NCI-H460 (cell line): ENCODE results near the gene PCSK2. TPM values are rescaled to one million over a fixed set of nuclear protein-coding genes. Genes with fewer than 3 reads are reported as not detected.

Source experiments
- DNase-seq: peaks from one replicate; pipeline ENCODE4 v3.0.0-alpha.2; 2016; ENCODE audit warnings: low read depth; ENCODE audit errors: extremely low read depth
- small RNA-seq, 2 experiments: library from RNA; depleted of rRNA; stranded (forward); fragments of <200 nt; gene quantifications; one replicate each; pipeline ENCODE3, GENCODE V24; 2014
- total RNA-seq: library from RNA; depleted of rRNA; stranded (reverse); fragments of >200 nt; shearing (Covaris generic); gene quantifications from 2 replicates; pipeline ENCODE4 v1.2.3, GENCODE V29; 2014

PCSK2 gene
- total RNA-seq, 1 experiment from 2014 or later: 0.77 TPM

DNA sequence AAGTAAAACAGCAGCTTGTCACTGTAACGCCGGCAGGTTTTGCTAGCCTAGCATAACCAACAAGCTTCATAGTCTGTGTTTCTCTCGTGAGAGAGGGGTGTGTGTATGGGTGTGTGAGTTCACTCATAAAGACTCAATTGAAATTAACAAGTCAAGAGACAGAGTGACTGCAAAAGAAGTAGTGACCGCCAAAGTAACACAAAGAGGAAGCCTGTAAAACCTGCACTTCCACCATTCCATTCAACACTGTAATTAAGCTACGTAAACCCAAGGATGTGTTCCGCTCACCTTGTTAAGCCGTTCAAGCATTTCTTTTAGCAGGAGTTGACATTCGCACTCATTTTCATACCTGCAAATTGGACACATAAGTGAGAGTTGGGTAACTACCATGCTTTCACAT is 297.7 kb downstream of the PCSK2 start:
- DNase-seq: no peak

DNA sequence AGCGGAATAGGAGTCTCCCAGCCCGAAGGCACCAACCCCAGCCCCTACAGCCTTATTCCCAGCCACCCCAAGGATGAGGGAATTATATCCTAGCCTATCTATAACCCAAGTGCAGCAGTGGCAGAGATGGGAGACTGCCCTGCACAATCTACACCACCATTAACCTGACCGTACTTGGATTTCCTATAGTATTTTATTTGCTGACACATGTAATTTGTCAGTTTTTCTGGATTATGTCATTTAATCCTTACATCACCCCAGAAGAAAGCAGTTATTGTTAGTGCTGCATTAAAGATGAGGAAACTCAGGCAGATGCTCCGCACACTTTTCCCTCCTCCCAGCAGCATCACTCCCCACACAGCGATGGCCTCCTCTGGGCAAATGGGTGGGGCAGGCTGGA is 298.3 kb downstream of the PCSK2 start:
- DNase-seq: no peak

DNA sequence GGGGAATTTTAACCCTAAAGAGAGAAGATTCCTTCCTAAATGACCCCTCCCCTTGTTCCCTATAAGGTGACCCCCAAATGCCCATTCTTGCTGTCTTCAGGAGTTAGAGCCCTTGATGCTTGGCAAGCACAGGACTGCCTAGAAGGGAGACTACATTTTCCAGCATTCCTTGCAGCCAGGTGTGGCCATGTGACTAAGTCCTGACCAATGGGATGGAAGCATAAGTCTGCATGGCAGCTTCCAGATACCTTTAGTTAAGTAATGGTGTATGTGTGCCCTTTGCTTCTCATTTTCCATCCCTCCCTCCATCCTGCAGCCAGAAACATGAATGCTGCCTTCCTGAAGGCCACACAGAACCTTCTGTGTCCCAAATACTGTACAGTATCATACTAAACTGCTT is 298.8 kb downstream of the PCSK2 start:
- no peak for DNase-seq

DNA sequence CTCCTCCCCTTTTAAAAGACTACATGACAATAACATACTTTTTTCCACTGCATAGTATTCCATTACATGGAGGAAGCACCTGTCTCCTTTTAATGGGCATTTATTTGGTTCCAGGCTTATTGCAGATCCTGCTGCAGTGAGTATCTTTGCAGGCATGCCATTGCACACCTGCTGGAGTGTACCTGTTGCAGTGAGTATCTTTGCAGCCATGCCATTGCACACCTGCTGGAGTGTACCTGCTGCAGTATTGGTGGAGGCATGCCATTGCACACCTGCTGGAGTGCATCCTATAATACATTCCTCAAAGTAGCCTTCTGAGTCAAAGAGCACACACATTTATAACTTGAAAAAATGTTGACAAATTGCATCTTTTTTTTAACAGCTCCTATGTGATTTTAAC is 302.7 kb downstream of the PCSK2 start:
- DNase-seq: no peak

DNA sequence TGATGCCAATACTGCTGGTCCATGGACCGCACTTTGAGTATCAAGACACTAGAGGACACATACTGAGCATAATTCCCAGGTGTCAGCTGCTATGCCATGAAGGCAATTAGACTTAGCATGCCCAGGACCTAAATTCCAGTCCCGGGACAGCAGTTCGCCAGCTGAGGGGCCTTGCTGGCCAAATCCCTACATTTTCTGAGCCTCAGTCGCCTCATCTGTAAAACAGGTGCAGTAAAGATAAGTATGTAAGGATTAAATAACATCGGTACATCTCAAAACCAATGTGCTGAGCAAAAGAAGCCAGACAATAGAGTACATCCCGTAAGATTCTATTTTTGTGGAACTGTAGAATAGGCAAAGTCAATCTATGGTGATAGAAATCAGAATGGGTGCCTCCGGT is 303.3 kb downstream of the PCSK2 start:
- no peak for DNase-seq

DNA sequence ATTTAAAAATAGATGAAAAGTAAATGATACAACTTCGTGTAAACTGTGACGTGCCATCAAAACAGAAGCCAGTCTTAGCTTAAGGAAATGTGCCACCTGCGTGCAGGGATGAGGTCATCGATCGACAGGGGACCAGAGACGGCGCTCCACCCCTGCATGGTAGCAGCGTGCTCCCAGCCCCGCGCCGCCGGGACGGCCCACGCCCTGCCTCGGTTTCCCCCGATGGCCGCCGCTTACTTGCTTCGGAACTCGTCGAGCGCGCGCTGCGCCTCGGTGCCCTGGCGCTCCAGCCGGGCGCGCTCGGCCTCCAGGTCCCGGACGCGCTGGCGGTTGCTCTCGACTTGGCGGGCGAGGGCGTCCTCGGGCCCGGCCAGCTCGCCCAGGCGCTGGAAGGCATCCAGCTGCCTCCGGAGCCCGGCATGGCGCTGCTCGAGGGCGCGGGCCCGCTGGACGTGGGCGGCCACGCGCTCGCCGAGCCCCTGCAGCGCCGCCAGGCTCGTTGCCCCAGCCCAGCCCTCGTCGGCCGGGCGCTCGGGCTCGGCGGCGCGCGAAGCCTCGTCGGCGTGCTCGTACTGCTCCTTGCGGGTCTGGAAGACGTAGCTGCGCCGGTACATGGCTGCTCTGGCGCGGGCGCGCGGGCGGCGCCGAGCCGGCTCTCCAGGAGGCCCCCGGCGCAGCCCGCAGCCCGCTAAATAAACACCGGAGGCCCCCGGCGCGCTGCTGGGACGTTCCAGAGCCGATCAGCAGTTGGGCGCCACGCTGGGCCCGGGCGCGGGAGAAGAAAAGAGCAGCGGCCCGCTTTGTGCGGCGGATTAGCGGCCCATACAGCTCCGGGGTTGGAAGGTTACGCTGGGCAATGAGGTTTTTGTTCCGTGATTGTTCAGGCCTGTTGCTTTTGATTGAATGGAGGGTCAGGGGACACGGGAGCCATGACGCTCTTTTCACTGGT is 304.1 kb downstream of the PCSK2 start, which contains the start of gene BFSP1:
TSS of gene BFSP1 (minus strand) at position 664 of the 949 bp plus-strand sequence. CDS start at position 614, 50 bp downstream.
- DNase-seq: peak; percentile 51

DNA sequence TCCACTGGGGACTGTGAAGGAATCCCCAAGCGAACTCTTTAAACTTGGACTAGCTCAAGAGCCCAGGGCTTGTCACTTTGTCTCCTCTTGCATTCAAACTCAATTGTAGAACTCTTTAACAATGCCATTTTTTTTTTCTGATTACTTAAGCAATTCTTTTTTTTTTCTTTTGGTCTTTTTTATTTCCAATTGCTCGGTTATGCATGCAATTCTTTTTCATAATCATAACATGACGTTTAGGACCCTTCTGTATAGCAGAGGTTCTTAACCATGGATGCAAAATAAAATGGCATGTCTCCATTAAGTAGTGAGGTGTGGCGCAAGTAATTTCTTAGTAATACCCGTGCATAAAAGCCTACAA is 304.8 kb downstream of the PCSK2 start:
- DNase-seq: no peak

DNA sequence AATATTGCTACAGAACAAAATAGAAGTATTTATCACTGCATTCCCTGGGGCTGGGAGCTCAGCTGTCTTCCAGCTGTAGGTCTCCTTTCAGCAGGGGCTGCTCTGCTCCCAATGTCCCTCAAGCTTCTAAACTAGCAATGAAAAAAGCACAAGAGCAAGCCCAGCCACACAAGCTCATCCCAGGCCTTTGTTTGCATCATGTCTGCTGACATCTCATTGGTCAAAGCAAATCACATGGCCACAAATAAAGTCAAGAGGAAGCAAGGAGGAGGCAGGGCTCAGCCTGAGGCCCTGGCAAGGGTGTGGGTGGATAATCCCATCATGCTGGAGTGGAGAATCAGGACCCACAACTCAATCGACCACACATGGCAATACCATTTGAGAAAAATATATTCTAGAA is 306.6 kb downstream of the PCSK2 start:
- DNase-seq: peak; percentile 47

DNA sequence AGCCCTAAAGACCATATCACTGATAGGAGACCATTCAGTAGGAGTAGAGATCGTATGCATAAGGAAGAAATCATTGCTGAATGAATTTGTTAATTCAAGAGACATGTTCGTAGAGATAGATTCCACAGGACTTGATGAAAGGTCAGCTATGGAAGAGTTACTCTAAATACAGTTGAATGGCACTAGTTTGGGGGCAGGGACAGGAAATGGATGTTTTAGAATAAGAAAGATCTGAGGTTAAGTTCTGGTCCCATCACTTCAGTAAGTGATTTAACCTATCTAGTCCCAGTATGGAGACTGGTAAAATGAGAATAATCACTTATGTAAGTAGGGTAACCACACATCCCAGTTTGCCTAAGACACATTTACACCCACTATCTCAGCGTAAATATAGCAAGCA is 307.2 kb downstream of the PCSK2 start:
- no peak for DNase-seq

Small RNAs within 50 kb of the gene (small RNA-seq; reads per million reads assigned to genes)
- 0 reads per million in 2 experiments for gene AL359511.1
- gene RNU1-131P: 0 to 0.18 reads per million in 2 experiments
- 0.02 to 0.06 reads per million in 2 experiments for gene RNU6-27P
